ENCODE measurements around the gene UGT1A10. TPM values are rescaled to one million over a fixed set of nuclear protein-coding genes. Genes with fewer than 3 reads are reported as not detected.

UGT1A10 gene
- total and polyA plus RNA-seq, 9 donors, result not detected

GRCh38 chr2:233791151-233791882 lies 155.1 kb downstream of the UGT1A10 start:
- Histone ChIP-seq H3K27me3 (ENCODE audit: control insufficient read depth, insufficient read depth, low read length) (no peaks in the 10 kb centered on the region), H3K4me1 (ENCODE audit: control insufficient read depth, insufficient read depth, low read length) (no peaks in the 10 kb centered on the region), H3K27ac (ENCODE audit: low read length) (no peak overlapping the region), H3K36me3 (ENCODE audit: control insufficient read depth, insufficient read depth, low read length) (no peaks in the 10 kb centered on the region), H3K4me3 (ENCODE audit: low read length) (no peak overlapping the region), H3K9me3 (replicated peaks; ENCODE audit: control insufficient read depth, low read depth, low read length) (no peaks in the 10 kb centered on the region)
- 77% methylated on average over 18 of the region's 18 CpGs for WGBS (ENCODE audit: insufficient coverage)
- no peak for DNase-seq

- DNase-seq, result no peak
- no peaks in the 10 kb centered on the region for H3K4me1 ChIP-seq (ENCODE audit: control insufficient read depth, insufficient read depth, low read length)
- H3K4me3 ChIP-seq (ENCODE audit: low read length), result no peak overlapping the region
- no peaks in the 10 kb centered on the region for H3K27me3 ChIP-seq (ENCODE audit: control insufficient read depth, insufficient read depth, low read length)
- H3K36me3 ChIP-seq (ENCODE audit: control insufficient read depth, insufficient read depth, low read length), result no peaks in the 10 kb centered on the region
- no peak overlapping the region for H3K27ac ChIP-seq (ENCODE audit: low read length)
- WGBS (ENCODE audit: insufficient coverage), result 63% methylated on average over 9 of the region's 9 CpGs
- H3K9me3 ChIP-seq (replicated peaks; ENCODE audit: control insufficient read depth, low read depth, low read length), result no peaks in the 10 kb centered on the region
Observed at GRCh38 chr2:233791883-233792329, 155.7 kb downstream of the UGT1A10 start.

- H3K4me3 ChIP-seq (ENCODE audit: low read length), result no peak overlapping the region
- no peaks in the 10 kb centered on the region for H3K9me3 ChIP-seq (replicated peaks; ENCODE audit: control insufficient read depth, low read depth, low read length)
Observed at GRCh38 chr2:233792720-233793119, 156.5 kb downstream of the UGT1A10 start.

GRCh38 chr2:233793465-233794127 lies 157.3 kb downstream of the UGT1A10 start:
- H3K4me1 ChIP-seq (ENCODE audit: control insufficient read depth, insufficient read depth, low read length), result no peaks in the 10 kb centered on the region
- no peak overlapping the region for H3K4me3 ChIP-seq (ENCODE audit: low read length)
- H3K27me3 ChIP-seq (ENCODE audit: control insufficient read depth, insufficient read depth, low read length), result no peaks in the 10 kb centered on the region
- H3K27ac ChIP-seq (ENCODE audit: low read length), result no peak overlapping the region
- WGBS (ENCODE audit: insufficient coverage), result 63% methylated on average over 15 of the region's 18 CpGs
- H3K36me3 ChIP-seq (ENCODE audit: control insufficient read depth, insufficient read depth, low read length), result no peaks in the 10 kb centered on the region
- H3K9me3 ChIP-seq (replicated peaks; ENCODE audit: control insufficient read depth, low read depth, low read length), result no peaks in the 10 kb centered on the region
- no peak for DNase-seq

More at GRCh38 chr2:233792720-233793119, 156.5 kb downstream of the UGT1A10 start:
- Histone ChIP-seq H3K4me1 (ENCODE audit: control insufficient read depth, insufficient read depth, low read length) (no peaks in the 10 kb centered on the region), H3K36me3 (ENCODE audit: control insufficient read depth, insufficient read depth, low read length) (no peaks in the 10 kb centered on the region), H3K27ac (ENCODE audit: low read length) (no peak overlapping the region), H3K27me3 (ENCODE audit: control insufficient read depth, insufficient read depth, low read length) (no peaks in the 10 kb centered on the region)
- no peak for DNase-seq
- WGBS (ENCODE audit: insufficient coverage), result 97% methylated on average over 7 of the region's 7 CpGs

- Histone ChIP-seq H3K27me3 (ENCODE audit: control insufficient read depth, insufficient read depth, low read length) (no peaks in the 10 kb centered on the region), H3K4me3 (ENCODE audit: low read length) (no peak overlapping the region), H3K9me3 (replicated peaks; ENCODE audit: control insufficient read depth, low read depth, low read length) (no peaks in the 10 kb centered on the region), H3K36me3 (ENCODE audit: control insufficient read depth, insufficient read depth, low read length) (no peaks in the 10 kb centered on the region), H3K27ac (ENCODE audit: low read length) (no peak overlapping the region), H3K4me1 (ENCODE audit: control insufficient read depth, insufficient read depth, low read length) (no peaks in the 10 kb centered on the region)
- DNase-seq, result no peak
- 72% methylated on average over 17 of the region's 17 CpGs for WGBS (ENCODE audit: insufficient coverage)
Observed at GRCh38 chr2:233794128-233794658, 157.9 kb downstream of the UGT1A10 start.

- Histone ChIP-seq H3K4me3 (ENCODE audit: low read length) (no peak overlapping the region), H3K9me3 (replicated peaks; ENCODE audit: control insufficient read depth, low read depth, low read length) (no peaks in the 10 kb centered on the region), H3K27me3 (ENCODE audit: control insufficient read depth, insufficient read depth, low read length) (no peaks in the 10 kb centered on the region), H3K36me3 (ENCODE audit: control insufficient read depth, insufficient read depth, low read length) (no peaks in the 10 kb centered on the region), H3K4me1 (ENCODE audit: control insufficient read depth, insufficient read depth, low read length) (no peaks in the 10 kb centered on the region), H3K27ac (ENCODE audit: low read length) (no peak overlapping the region)
- WGBS (ENCODE audit: insufficient coverage), result 90% methylated on average over 13 of the region's 13 CpGs
- no peak for DNase-seq
Observed at GRCh38 chr2:233795735-233796171, 159.5 kb downstream of the UGT1A10 start.

GRCh38 chr2:233796254-233796653 lies 160.0 kb downstream of the UGT1A10 start:
- Histone ChIP-seq H3K36me3 (ENCODE audit: control insufficient read depth, insufficient read depth, low read length) (no peaks in the 10 kb centered on the region), H3K4me1 (ENCODE audit: control insufficient read depth, insufficient read depth, low read length) (no peaks in the 10 kb centered on the region), H3K4me3 (ENCODE audit: low read length) (no peak overlapping the region), H3K9me3 (replicated peaks; ENCODE audit: control insufficient read depth, low read depth, low read length) (no peaks in the 10 kb centered on the region), H3K27me3 (ENCODE audit: control insufficient read depth, insufficient read depth, low read length) (no peaks in the 10 kb centered on the region), H3K27ac (ENCODE audit: low read length) (no peak overlapping the region)
- 70% methylated on average over 4 of the region's 9 CpGs for WGBS (ENCODE audit: insufficient coverage)
- no peak for DNase-seq

GRCh38 chr2:233798335-233799086 lies 162.3 kb downstream of the UGT1A10 start:
- WGBS (ENCODE audit: insufficient coverage), result 88% methylated on average over 12 of the region's 14 CpGs
- Histone ChIP-seq H3K27me3 (ENCODE audit: control insufficient read depth, insufficient read depth, low read length) (peaks cover 2% of the 10 kb centered on the region), H3K9me3 (replicated peaks; ENCODE audit: control insufficient read depth, low read depth, low read length) (no peaks in the 10 kb centered on the region), H3K36me3 (ENCODE audit: control insufficient read depth, insufficient read depth, low read length) (no peaks in the 10 kb centered on the region), H3K27ac (ENCODE audit: low read length) (no peak overlapping the region), H3K4me1 (ENCODE audit: control insufficient read depth, insufficient read depth, low read length) (no peaks in the 10 kb centered on the region), H3K4me3 (ENCODE audit: low read length) (no peak overlapping the region)
- no peak for DNase-seq

GRCh38 chr2:233799087-233799665 lies 162.9 kb downstream of the UGT1A10 start:
- no peak for DNase-seq
- Histone ChIP-seq H3K4me3 (ENCODE audit: low read length) (no peak overlapping the region), H3K27ac (ENCODE audit: low read length) (no peak overlapping the region), H3K36me3 (ENCODE audit: control insufficient read depth, insufficient read depth, low read length) (no peaks in the 10 kb centered on the region), H3K27me3 (ENCODE audit: control insufficient read depth, insufficient read depth, low read length) (peaks cover 3% of the 10 kb centered on the region), H3K9me3 (replicated peaks; ENCODE audit: control insufficient read depth, low read depth, low read length) (no peaks in the 10 kb centered on the region), H3K4me1 (ENCODE audit: control insufficient read depth, insufficient read depth, low read length) (no peaks in the 10 kb centered on the region)
- WGBS (ENCODE audit: insufficient coverage), result 46% methylated on average over 2 of the region's 7 CpGs

Measured in muscle of leg (tissue), 11 donors.